GM18520 (cell line): Measurements from ENCODE around the gene B3GNT9.

Source experiments
- ATAC-seq: cut with Tn5 transposase; IDR thresholded peaks from one replicate; pipeline ENCODE4 v1.9.1; 2021; ENCODE audit not compliant: unreplicated experiment

Gene B3GNT9

GRCh38 chr16:67150833-67151396, at the start of gene B3GNT9:
Gene B3GNT9 (minus strand): TSS chr16:67150998. CDS start chr16:67150485, 513 bp downstream.
- ATAC-seq, result no peak

- no peak for ATAC-seq
Measured at GRCh38 chr16:67200491-67200890, 49.7 kb upstream of the B3GNT9 start.

- ATAC-seq, result no peak
Measured at GRCh38 chr16:67199808-67200198, 49.0 kb upstream of the B3GNT9 start.

- no peak for ATAC-seq
Measured at GRCh38 chr16:67199011-67199807, 48.4 kb upstream of the B3GNT9 start, which contains the start of gene ELMO3. Gene ELMO3 (plus strand): TSS chr16:67199131. CDS start chr16:67199327, 196 bp downstream.

GRCh38 chr16:67198238-67198734, 47.5 kb upstream of the B3GNT9 start:
- ATAC-seq, result no peak

GRCh38 chr16:67197704-67198103, 46.9 kb upstream of the B3GNT9 start:
- ATAC-seq, result no peak

GRCh38 chr16:67196881-67197280, 46.1 kb upstream of the B3GNT9 start:
- ATAC-seq, result no peak

GRCh38 chr16:67195676-67196075, 44.9 kb upstream of the B3GNT9 start:
- ATAC-seq, result no peak

- ATAC-seq, result no peak
Measured at GRCh38 chr16:67194260-67194659, 43.5 kb upstream of the B3GNT9 start.

GRCh38 chr16:67193536-67193935, 42.7 kb upstream of the B3GNT9 start:
- no peak for ATAC-seq

- ATAC-seq, result no peak
Measured at GRCh38 chr16:67192781-67193361, 42.1 kb upstream of the B3GNT9 start.

- peak; percentile 88 for ATAC-seq
Measured at GRCh38 chr16:67191995-67192681, 41.3 kb upstream of the B3GNT9 start, which contains the start of gene E2F4. Gene E2F4 (plus strand): TSS chr16:67192155. CDS start chr16:67192228, 73 bp downstream.

- ATAC-seq, result no peak
Measured at GRCh38 chr16:67191411-67191994, 40.7 kb upstream of the B3GNT9 start.

- no peak for ATAC-seq
Measured at GRCh38 chr16:67190448-67191399, 39.9 kb upstream of the B3GNT9 start.

GRCh38 chr16:67190041-67190440, 39.2 kb upstream of the B3GNT9 start, which contains the start of gene EXOC3L1:
Gene EXOC3L1 (minus strand): TSS chr16:67190136. CDS start chr16:67189676, 460 bp downstream.
- no peak for ATAC-seq

- no peak for ATAC-seq
Measured at GRCh38 chr16:67188798-67189197, 38.0 kb upstream of the B3GNT9 start.

- ATAC-seq, result no peak
Measured at GRCh38 chr16:67188323-67188722, 37.5 kb upstream of the B3GNT9 start.

- no peak for ATAC-seq
Measured at GRCh38 chr16:67187175-67187890, 36.5 kb upstream of the B3GNT9 start.

- ATAC-seq, result no peak
Measured at GRCh38 chr16:67186550-67186950, 35.8 kb upstream of the B3GNT9 start.
